Neuronal stem cell (in vitro differentiated cells): ENCODE data around the gene PSTPIP2.
A peak's percentile ranks its signal among the peaks of the same experiment; 100 is the strongest.
"Not testable (repeated sequence)": the region's sequence is repeated elsewhere in the genome, so short reads cannot be mapped to it uniquely, and the experiment has no call there.

Source experiments
- DNase-seq: peaks from one replicate; pipeline ENCODE4 v3.0.0-alpha.2; 2013; ENCODE audit warnings: low spot score
- H2AFZ ChIP-seq: one replicate; pipeline ENCODE4 v1.6.1; 2013; ENCODE audit warnings: mild to moderate bottlenecking, low read length, inconsistent platforms
- H2AK5ac ChIP-seq: 2 replicates; pipeline ENCODE4 v1.6.1; 2013; ENCODE audit warnings: low read depth, mild to moderate bottlenecking, inconsistent platforms, low read length, moderate library complexity, mixed read lengths
- H2BK120ac ChIP-seq: 2 replicates; pipeline ENCODE4 v1.6.1; 2013; ENCODE audit warnings: low read depth, mild to moderate bottlenecking, inconsistent platforms, low read length, moderate library complexity, mixed read lengths
- H2BK12ac ChIP-seq: one replicate; pipeline ENCODE4 v1.6.1; 2013; ENCODE audit warnings: low read length, inconsistent platforms
- H2BK15ac ChIP-seq: 2 replicates; pipeline ENCODE4 v1.6.1; 2013; ENCODE audit warnings: mild to moderate bottlenecking, low read length, inconsistent platforms, mixed read lengths
- H2BK5ac ChIP-seq: one replicate; pipeline ENCODE4 v1.6.1; 2013; ENCODE audit warnings: inconsistent platforms, mild to moderate bottlenecking, low read length, moderate library complexity
- H3K14ac ChIP-seq: one replicate; pipeline ENCODE4 v1.6.1; 2013; ENCODE audit warnings: low read length, inconsistent platforms
- H3K18ac ChIP-seq: 2 replicates; pipeline ENCODE4 v1.6.1; 2013; ENCODE audit warnings: low read length, inconsistent platforms
- H3K23ac ChIP-seq: 2 replicates; pipeline ENCODE4 v1.6.1; 2013; ENCODE audit warnings: low read depth, mild to moderate bottlenecking, mixed read lengths, low read length, inconsistent platforms; ENCODE audit not compliant: poor library complexity
- H3K27ac ChIP-seq: replicated peaks from 3 replicates; pipeline ENCODE4 v1.5.1; 2013; ENCODE audit warnings: low read length, inconsistent platforms
- H3K27me3 ChIP-seq, 3 experiments: 2 replicates each; pipeline ENCODE4 v1.6.1; 2013; ENCODE audit warnings: low read length in 3 of 3, mild to moderate bottlenecking in 2 of 3, inconsistent platforms in 1 of 3, low read depth in 1 of 3, mixed read lengths in 1 of 3, moderate library complexity in 1 of 3; ENCODE audit not compliant: control insufficient read depth in 3 of 3, insufficient read depth in 3 of 3
- H3K36me3 ChIP-seq, 2 donors: replicated peaks in 1 of 2; 2 replicates each; pipeline ENCODE4 v1.6.1; 2013; ENCODE audit warnings: low read length in 2 of 2; ENCODE audit not compliant: control insufficient read depth in 2 of 2, insufficient read depth in 2 of 2
- H3K4ac ChIP-seq: 2 replicates; pipeline ENCODE4 v1.6.1; 2013; ENCODE audit warnings: inconsistent platforms, mild to moderate bottlenecking, low read length, moderate library complexity
- H3K4me1 ChIP-seq, 2 donors: 1 replicate in 1 of 2; 2 replicates in 1 of 2; pipeline ENCODE4 v1.6.1; 2013; ENCODE audit warnings: low read length in 2 of 2, low read depth in 1 of 2; ENCODE audit not compliant: control insufficient read depth in 2 of 2, insufficient read depth in 1 of 2
- H3K4me2 ChIP-seq: one replicate; pipeline ENCODE4 v1.6.1; 2013; ENCODE audit warnings: mild to moderate bottlenecking, low read length, inconsistent platforms; ENCODE audit not compliant: insufficient read depth, poor library complexity, severe bottlenecking
- H3K4me3 ChIP-seq, 2 donors: 2 replicates each; pipeline ENCODE4 v1.5.1; 2013; ENCODE audit warnings: low read length in 2 of 2, mild to moderate bottlenecking in 2 of 2, inconsistent platforms in 1 of 2, moderate library complexity in 1 of 2
- H3K79me1 ChIP-seq: one replicate; pipeline ENCODE4 v1.6.1; 2013; ENCODE audit warnings: low read depth, mild to moderate bottlenecking, inconsistent platforms, low read length, moderate library complexity
- H3K9ac ChIP-seq: one replicate; pipeline ENCODE4 v1.6.1; 2013; ENCODE audit warnings: mild to moderate bottlenecking, low read depth, low read length, inconsistent platforms; ENCODE audit not compliant: poor library complexity
- H3K9me3 ChIP-seq, 2 donors: replicated peaks in 1 of 2; 2 replicates each; pipeline versions ENCODE3 to v1.6.1; 2013; ENCODE audit warnings: low read length in 2 of 2, mild to moderate bottlenecking in 2 of 2, inconsistent platforms in 1 of 2, low read depth in 1 of 2, mixed read lengths in 1 of 2, moderate library complexity in 1 of 2; ENCODE audit not compliant: control insufficient read depth in 2 of 2, insufficient read depth in 1 of 2
- H4K8ac ChIP-seq: one replicate; pipeline ENCODE4 v1.6.1; 2013; ENCODE audit warnings: low read depth, mild to moderate bottlenecking, inconsistent platforms, low read length, moderate library complexity
- H4K91ac ChIP-seq: one replicate; pipeline ENCODE4 v1.6.1; 2013; ENCODE audit warnings: low read length, low read depth, mild to moderate bottlenecking, inconsistent platforms; ENCODE audit not compliant: poor library complexity
- WGBS, 2 donors: extraction: QIAGEN DNeasy Blood & Tissue Kit; methylation state at CpG; one replicate each; pipeline ENCODE4 v1.1.7; 2013; ENCODE audit warnings: missing lambda C conversion rate in 2 of 2, mixed read lengths in 1 of 2; ENCODE audit not compliant: insufficient read length in 2 of 2, insufficient replicate concordance in 1 of 2; ENCODE audit errors: extremely low coverage in 2 of 2; 5-methylcytosine and 5-hydroxymethylcytosine counted together

Gene PSTPIP2

DNA sequence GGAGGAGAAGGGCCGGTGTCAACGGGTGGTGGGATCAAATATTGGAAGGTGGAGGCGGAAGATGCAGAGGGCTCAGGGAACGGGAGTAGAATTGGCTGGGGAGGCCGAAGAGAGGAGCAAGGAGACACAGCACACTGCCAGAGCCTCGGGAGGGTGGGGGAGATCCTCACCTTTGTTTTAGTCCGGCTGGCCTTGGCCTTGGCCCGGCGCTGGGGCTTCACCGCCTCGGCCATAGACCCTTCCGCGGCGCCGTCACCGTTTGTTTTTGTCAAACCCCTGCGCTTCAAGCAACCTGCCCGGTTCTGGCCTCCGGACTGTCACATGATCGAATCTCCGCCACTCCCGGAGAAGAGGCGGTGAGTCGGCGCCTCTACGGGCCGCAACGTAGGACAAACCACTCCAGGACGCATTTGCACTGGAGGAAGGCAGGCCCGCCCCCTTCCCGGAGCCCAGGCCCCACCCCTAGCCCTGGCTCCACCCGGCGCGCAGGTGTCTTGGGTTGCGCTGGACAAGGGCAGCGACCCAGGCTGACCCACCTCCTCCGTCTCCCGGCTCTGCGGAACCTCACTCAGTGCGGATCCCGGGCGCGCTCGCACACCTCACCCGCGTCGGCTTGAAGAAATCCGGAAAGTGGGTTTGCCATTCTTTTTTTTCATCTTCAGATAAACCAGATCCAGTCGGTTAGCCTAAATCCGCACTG lies 104.9 kb downstream of the PSTPIP2 start, which contains the start of gene EPG5:
EPG5 (minus strand) TSS at position 323 of the 700 bp plus-strand sequence; CDS start at position 233, 90 bp downstream.
- Histone ChIP-seq H3K27me3 (peaks cover 0 to 6% (median 0%) of the 10 kb centered on the region in 3 experiments), H4K8ac (no peak within 1 kb of the TSS), H3K18ac (peak within 1 kb of the TSS; percentile 77), H3K4me2 (peak within 1 kb of the TSS; percentile 89), H3K79me1 (peaks cover 2% of the 10 kb centered on the region), H3K4me3 (peak within 1 kb of the TSS; percentile 94 to 95), H2AK5ac (no peak within 1 kb of the TSS), H3K4me1 (no peaks in the 10 kb centered on the region), H2BK12ac (no peak within 1 kb of the TSS), H3K9ac (peak within 1 kb of the TSS; percentile 75), H2BK120ac (no peak within 1 kb of the TSS), H3K23ac (no peak within 1 kb of the TSS), H3K27ac (no peak within 1 kb of the TSS), H3K9me3 (no peaks in the 10 kb centered on the region), H3K14ac (no peak within 1 kb of the TSS), H4K91ac (no peak within 1 kb of the TSS), H2BK5ac (no peak within 1 kb of the TSS), H2AFZ (peak within 1 kb of the TSS; percentile 97), H2BK15ac (no peak within 1 kb of the TSS), H3K4ac (no peak within 1 kb of the TSS), H3K36me3 (peaks cover 0 to 5% of the 10 kb centered on the region in 2 donors)
- DNase-seq: peak; percentile 89
- no CpG with 5 or more reads among the region's 50 CpGs for WGBS, 2 donors

DNA sequence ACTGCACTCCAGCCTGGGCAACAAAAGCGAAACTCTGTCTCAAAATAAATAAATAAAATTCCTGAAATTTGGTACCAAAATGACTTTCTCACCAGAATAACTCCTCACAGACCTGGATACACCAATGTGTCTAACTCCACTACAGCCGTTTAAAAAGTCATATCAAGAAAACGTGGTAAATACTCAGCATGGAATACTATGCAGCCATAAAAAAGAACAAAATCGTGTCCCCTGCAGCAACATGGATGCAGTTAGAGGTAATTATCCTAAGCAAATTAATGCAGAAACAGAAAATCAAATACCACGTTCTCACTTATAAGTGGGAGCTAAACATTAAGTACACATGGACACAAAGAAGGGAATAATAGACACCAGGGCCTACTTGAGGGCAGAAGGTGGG lies 107.1 kb downstream of the PSTPIP2 start:
- H2BK15ac ChIP-seq, H2BK5ac ChIP-seq, H3K9me3 ChIP-seq, H2AK5ac ChIP-seq, H3K9ac ChIP-seq, H4K91ac ChIP-seq, H3K4me3 ChIP-seq, H3K18ac ChIP-seq, H3K14ac ChIP-seq, H3K4me2 ChIP-seq, DNase-seq, H3K36me3 ChIP-seq, H3K4ac ChIP-seq, H3K27ac ChIP-seq, H4K8ac ChIP-seq, H2AFZ ChIP-seq, H2BK120ac ChIP-seq, H3K27me3 ChIP-seq, H3K79me1 ChIP-seq, H3K4me1 ChIP-seq, H3K23ac ChIP-seq, H2BK12ac ChIP-seq: not testable (repeated sequence)
- no CpG with 5 or more reads among the region's 5 CpGs for WGBS, 2 donors

DNA sequence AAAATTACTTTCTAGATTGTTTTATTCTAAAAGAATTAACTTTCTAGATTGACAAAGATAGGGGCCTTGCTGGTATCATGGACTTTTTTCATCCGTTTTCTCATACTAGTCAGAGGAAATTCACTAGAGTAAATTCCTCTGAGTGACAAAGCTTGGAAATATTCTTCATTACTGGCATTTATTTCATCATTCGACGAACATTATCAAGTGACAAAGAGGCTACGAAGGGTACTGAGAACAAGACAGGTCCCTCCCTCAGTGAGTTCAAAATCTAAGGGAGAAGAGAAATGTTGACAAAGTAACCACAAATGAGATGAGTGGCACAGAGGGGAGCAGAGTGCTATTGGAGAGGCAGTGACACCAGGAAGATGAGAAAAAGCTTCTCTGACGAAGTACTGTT lies 109.2 kb downstream of the PSTPIP2 start:
- H2BK120ac ChIP-seq: no peak overlapping the region
- H3K9ac ChIP-seq: no peak overlapping the region
- no peak overlapping the region for H3K23ac ChIP-seq
- H3K4me3 ChIP-seq: no peak overlapping the region
- no peak overlapping the region for H2BK5ac ChIP-seq
- H3K18ac ChIP-seq: no peak overlapping the region
- H4K8ac ChIP-seq: no peak overlapping the region
- no peak overlapping the region for H3K4ac ChIP-seq
- H3K4me2 ChIP-seq: no peak overlapping the region
- H2AFZ ChIP-seq: no peak overlapping the region
- no peaks in the 10 kb centered on the region for H3K9me3 ChIP-seq
- peaks cover 0 to 2% (median 0%) of the 10 kb centered on the region in 3 experiments for H3K27me3 ChIP-seq
- no peaks in the 10 kb centered on the region for H3K4me1 ChIP-seq
- H3K27ac ChIP-seq: no peak overlapping the region
- no CpG with 5 or more reads among the region's 5 CpGs for WGBS, 2 donors
- no peak overlapping the region for H2BK12ac ChIP-seq
- H2BK15ac ChIP-seq: no peak overlapping the region
- H4K91ac ChIP-seq: no peak overlapping the region
- H3K14ac ChIP-seq: no peak overlapping the region
- H3K36me3 ChIP-seq: peaks cover 0 to 5% of the 10 kb centered on the region in 2 donors
- no peak for DNase-seq
- no peak overlapping the region for H2AK5ac ChIP-seq
- no peaks in the 10 kb centered on the region for H3K79me1 ChIP-seq

DNA sequence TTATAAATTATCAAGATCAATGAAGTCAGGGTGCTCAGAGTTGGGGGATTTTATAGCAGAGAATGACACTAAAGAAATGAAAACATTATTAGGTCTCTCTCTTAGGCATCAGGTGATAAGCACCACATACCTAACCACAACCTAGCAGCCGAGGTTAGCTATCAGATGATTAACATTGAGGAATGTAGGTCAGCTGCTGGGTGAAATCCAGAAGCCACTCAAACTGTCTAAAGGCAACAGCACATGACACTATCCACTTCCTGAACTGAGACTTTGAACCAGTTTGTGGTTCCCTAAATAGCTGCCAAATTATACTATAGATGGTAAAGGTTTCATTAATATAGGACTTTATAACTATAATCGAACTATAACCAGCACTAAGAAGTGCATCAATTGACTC lies 109.6 kb downstream of the PSTPIP2 start:
- Histone ChIP-seq H3K23ac (no peak overlapping the region), H3K9me3 (no peaks in the 10 kb centered on the region), H3K4me2 (no peak overlapping the region), H3K27ac (no peak overlapping the region), H3K4me3 (no peak overlapping the region), H3K4me1 (peaks cover 0 to 1% of the 10 kb centered on the region in 2 donors), H2AFZ (no peak overlapping the region), H3K18ac (no peak overlapping the region), H2AK5ac (no peak overlapping the region), H3K4ac (no peak overlapping the region), H3K36me3 (peaks cover 0 to 5% of the 10 kb centered on the region in 2 donors), H2BK5ac (no peak overlapping the region), H3K79me1 (no peaks in the 10 kb centered on the region), H2BK12ac (no peak overlapping the region), H2BK15ac (no peak overlapping the region), H3K27me3 (no peaks in the 10 kb centered on the region), H2BK120ac (no peak overlapping the region), H4K91ac (no peak overlapping the region), H3K14ac (no peak overlapping the region), H3K9ac (no peak overlapping the region), H4K8ac (no peak overlapping the region)
- no CpG with 5 or more reads among the region's 2 CpGs for WGBS, 2 donors
- DNase-seq: no peak
